CD4-positive, alpha-beta T cell (primary cell): ENCODE data around the gene IKZF2. TPM values are rescaled to one million over a fixed set of nuclear protein-coding genes. Genes with fewer than 3 reads are reported as not detected.

Experiments
- ATAC-seq: fragments of 200-7000 bp; cut with Tn5 transposase; one replicate; pipeline ENCODE4 v1.10.0; 2022; ENCODE audit warnings: mild to moderate bottlenecking; ENCODE audit not compliant: poor library complexity
- CTCF ChIA-PET: fragments of 350-600 bp; sonication (Branson Sonifier 250); formaldehyde crosslinking; loops from one replicate; lab custom pipeline; 2021; ENCODE audit warnings: antibody characterized with exemption, inconsistent platforms; lab: Charles Lee
- POLR2A ChIA-PET: fragments of 350-600 bp; sonication (Branson Sonifier 250); formaldehyde crosslinking; loops from one replicate; lab custom pipeline; 2021; ENCODE audit warnings: antibody characterized with exemption, inconsistent platforms; lab: Charles Lee
- DNase-seq, 14 experiments: peaks; one replicate each; pipeline ENCODE4 v3.0.0-alpha.2; 2013 to 2020; ENCODE audit warnings: mixed read lengths in 2 of 14
- H3K27ac ChIP-seq, 2 donors: one replicate each; pipeline versions ENCODE4 v1.5.1 to v1.7.0; 2013; ENCODE audit warnings: low read length in 2 of 2, low read depth in 1 of 2, mild to moderate bottlenecking in 1 of 2
- H3K27me3 ChIP-seq, 2 experiments: 1 replicate in 1 of 2; 2 replicates in 1 of 2; pipeline versions ENCODE4 v1.6.1 to v1.7.0; 2013; ENCODE audit warnings: low read length in 2 of 2, control low read depth in 1 of 2, mild to moderate bottlenecking in 1 of 2, moderate library complexity in 1 of 2; ENCODE audit not compliant: insufficient read depth in 2 of 2, control insufficient read depth in 1 of 2
- H3K36me3 ChIP-seq: one replicate; pipeline ENCODE4 v1.6.1; 2013; ENCODE audit warnings: low read length, control low read depth; ENCODE audit not compliant: insufficient read depth
- H3K4me1 ChIP-seq: one replicate; pipeline ENCODE4 v1.6.1; 2013; ENCODE audit warnings: low read length, control low read depth; ENCODE audit not compliant: insufficient read depth
- H3K4me3 ChIP-seq: one replicate; pipeline ENCODE4 v1.5.1; 2013; ENCODE audit warnings: mild to moderate bottlenecking, low read length, moderate library complexity
- H3K9me3 ChIP-seq, 2 experiments: 1 replicate in 1 of 2; 2 replicates in 1 of 2; pipeline versions ENCODE4 v1.6.1 to v1.7.0; 2013; ENCODE audit warnings: low read length in 2 of 2, mild to moderate bottlenecking in 2 of 2, control low read depth in 1 of 2, moderate library complexity in 1 of 2; ENCODE audit not compliant: control insufficient read depth in 1 of 2, insufficient read depth in 1 of 2
- H3K27ac Mint-ChIP-seq: one replicate; pipeline ENCODE4 v1.8.0; 2020; ENCODE audit warnings: mixed read lengths
- H3K27me3 Mint-ChIP-seq: one replicate; pipeline ENCODE4 v1.8.0; 2021; ENCODE audit warnings: mixed read lengths
- H3K36me3 Mint-ChIP-seq: one replicate; pipeline ENCODE4 v1.8.0; 2021; ENCODE audit warnings: low read depth, mixed read lengths
- H3K4me1 Mint-ChIP-seq: one replicate; pipeline ENCODE4 v1.8.0; 2021; ENCODE audit warnings: low read depth, mixed read lengths
- H3K4me3 Mint-ChIP-seq: one replicate; pipeline ENCODE4 v1.8.0; 2020; ENCODE audit warnings: mild to moderate bottlenecking, mixed read lengths
- H3K9me3 Mint-ChIP-seq: one replicate; pipeline ENCODE4 v1.8.0; 2020; ENCODE audit warnings: mixed read lengths
- CTCF ChIP-seq: fragments of 200-600 bp; IDR thresholded peaks from one replicate; pipeline ENCODE4 v1.8.0; 2022; ENCODE audit warnings: antibody characterized with exemption, mild to moderate bottlenecking
- intact Hi-C, 2 experiments: fragments of 100-400 bp; cut with DNase I in 1 of 2; cut with micrococcal nuclease in 1 of 2; formaldehyde crosslinking; loops; one replicate each; pipeline versions ENCODE4 v1.15.1 to v1.9.0; 2023 to 2025; cut with DNase I, micrococcal nuclease
- total RNA-seq, 174 experiments: library from RNA in 2 of 174; stranded (reverse) in 2 of 174; gene quantifications; one replicate each; pipeline ENCODE4 v1.2.3 and lab custom pipeline; 2021 to 2026

IKZF2 gene
- total RNA-seq, 2 experiments from 2014 or later: 8.7 to 8.9 TPM

GRCh38 chr2:213010106-213010779 lies 141.2 kb downstream of the IKZF2 start:
- POLR2A ChIA-PET: no interaction called here

GRCh38 chr2:213007290-213007838 lies 144.0 kb downstream of the IKZF2 start:
- no peaks in the 10 kb centered on the region for H3K27me3 Mint-ChIP-seq
- DNase-seq (no peak), ATAC-seq (no peak)
- ChIA-PET CTCF (interaction anchor here (0.7 kb wide), 1 partner anchor 18 kb away, joined by 3 read pairs; no protein-coding TSS in a partner anchor), POLR2A (no interaction called here)
- no peaks in the 10 kb centered on the region for H3K27me3 ChIP-seq
- intact Hi-C loops: no loop called here
- H3K9me3 ChIP-seq: no peaks in the 10 kb centered on the region
- no peaks in the 10 kb centered on the region for H3K36me3 ChIP-seq
- no peak overlapping the region for H3K4me3 ChIP-seq
- no peak overlapping the region for H3K27ac ChIP-seq
- no peaks in the 10 kb centered on the region for H3K4me1 ChIP-seq
- peaks cover 12% of the 10 kb centered on the region for H3K4me1 Mint-ChIP-seq
- H3K4me3 Mint-ChIP-seq: no peak overlapping the region
- no peak overlapping the region for H3K27ac Mint-ChIP-seq
- no peaks in the 10 kb centered on the region for H3K36me3 Mint-ChIP-seq
- no peaks in the 10 kb centered on the region for H3K9me3 Mint-ChIP-seq
- no peak for TF ChIP-seq CTCF

More at GRCh38 chr2:213010106-213010779, 141.2 kb downstream of the IKZF2 start:
- TF ChIP-seq CTCF: no peak
- Mint-ChIP-seq H3K9me3 (no peaks in the 10 kb centered on the region), H3K4me3 (no peak overlapping the region), H3K27me3 (no peaks in the 10 kb centered on the region), H3K4me1 (peaks cover 8% of the 10 kb centered on the region), H3K27ac (no peak overlapping the region), H3K36me3 (no peaks in the 10 kb centered on the region)
- H3K4me1 ChIP-seq: no peaks in the 10 kb centered on the region
- H3K4me3 ChIP-seq: no peak overlapping the region
- H3K27me3 ChIP-seq: no peaks in the 10 kb centered on the region
- intact Hi-C loops: no loop called here
- H3K9me3 ChIP-seq: no peaks in the 10 kb centered on the region
- CTCF ChIA-PET: no interaction called here
- no peak overlapping the region for H3K27ac ChIP-seq
- no peaks in the 10 kb centered on the region for H3K36me3 ChIP-seq
- DNase-seq (no peak), ATAC-seq (no peak)

GRCh38 chr2:213004197-213004821 lies 147.1 kb downstream of the IKZF2 start:
- Mint-ChIP-seq H3K4me1 (peaks cover 29% of the 10 kb centered on the region), H3K36me3 (no peaks in the 10 kb centered on the region), H3K4me3 (no peak overlapping the region), H3K27me3 (no peaks in the 10 kb centered on the region), H3K9me3 (no peaks in the 10 kb centered on the region), H3K27ac (peak overlapping the region; percentile 2)
- Histone ChIP-seq H3K9me3 (no peaks in the 10 kb centered on the region), H3K27me3 (no peaks in the 10 kb centered on the region), H3K36me3 (no peaks in the 10 kb centered on the region), H3K4me3 (no peak overlapping the region), H3K27ac (no peak overlapping the region), H3K4me1 (no peaks in the 10 kb centered on the region)
- intact Hi-C loops: no loop called here
- ChIA-PET CTCF (no interaction called here), POLR2A (no interaction called here)
- DNase-seq: no peak
- no peak for ATAC-seq
- TF ChIP-seq CTCF: no peak
